Measurements from ENCODE around the gene R3HDM4. TPM values are rescaled to one million over a fixed set of nuclear protein-coding genes. Genes with fewer than 3 reads are reported as not detected.

The R3HDM4 gene
- total RNA-seq, 2 donors from 2014 or later = 19.5 to 30.4 TPM

DNA sequence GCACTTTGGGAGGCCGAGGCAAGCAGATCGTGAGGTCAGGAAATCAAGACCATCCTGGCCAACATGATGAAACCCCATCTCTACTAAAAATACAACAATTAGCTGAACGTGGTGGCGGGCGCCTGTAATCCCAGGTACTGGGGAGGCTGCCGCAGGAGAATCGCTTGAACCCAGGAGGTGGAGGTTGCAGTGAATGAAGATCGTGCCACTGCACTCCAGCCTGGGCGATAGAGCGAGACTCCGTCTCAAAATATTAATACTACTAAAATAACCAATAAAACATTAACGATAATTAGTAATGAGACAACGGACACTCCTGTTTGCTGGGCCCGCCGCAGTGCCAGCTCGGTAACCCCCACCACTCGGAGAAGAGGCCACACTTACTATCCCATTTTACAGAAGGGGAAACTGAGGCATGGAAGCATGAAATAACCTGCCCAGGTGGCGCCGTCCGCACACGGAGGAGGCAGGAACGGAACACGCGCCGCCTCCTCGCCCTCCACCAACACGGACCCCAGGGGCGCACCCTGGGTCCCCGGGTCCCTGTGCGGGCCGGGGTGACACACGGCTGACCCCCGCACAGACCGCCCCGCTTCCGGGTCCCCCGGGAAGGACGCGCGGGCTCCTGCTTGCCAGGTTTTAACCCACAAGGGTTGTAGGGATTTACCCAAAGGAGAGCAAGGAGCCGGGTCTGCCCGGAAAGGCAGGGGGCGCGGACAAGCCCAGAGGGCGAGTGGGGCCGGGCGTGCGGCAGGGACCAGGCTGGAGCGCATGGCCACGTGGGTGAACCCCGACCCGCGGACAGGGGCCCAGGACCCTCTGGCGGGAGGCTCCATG, 1.6 kb downstream of the R3HDM4 start:
- no peaks in the 10 kb centered on the region for H3K27me3 ChIP-seq
- peaks cover 0 to 7% of the 10 kb centered on the region in 2 donors for H3K4me1 ChIP-seq
- H3K4me3 ChIP-seq = no peak overlapping the region
- no peaks in the 10 kb centered on the region for H3K9me3 ChIP-seq
- DNase-seq (ENCODE audit: low spot score) = no peak
- no peaks in the 10 kb centered on the region for H3K36me3 ChIP-seq
- TF ChIP-seq, protein P1, sequence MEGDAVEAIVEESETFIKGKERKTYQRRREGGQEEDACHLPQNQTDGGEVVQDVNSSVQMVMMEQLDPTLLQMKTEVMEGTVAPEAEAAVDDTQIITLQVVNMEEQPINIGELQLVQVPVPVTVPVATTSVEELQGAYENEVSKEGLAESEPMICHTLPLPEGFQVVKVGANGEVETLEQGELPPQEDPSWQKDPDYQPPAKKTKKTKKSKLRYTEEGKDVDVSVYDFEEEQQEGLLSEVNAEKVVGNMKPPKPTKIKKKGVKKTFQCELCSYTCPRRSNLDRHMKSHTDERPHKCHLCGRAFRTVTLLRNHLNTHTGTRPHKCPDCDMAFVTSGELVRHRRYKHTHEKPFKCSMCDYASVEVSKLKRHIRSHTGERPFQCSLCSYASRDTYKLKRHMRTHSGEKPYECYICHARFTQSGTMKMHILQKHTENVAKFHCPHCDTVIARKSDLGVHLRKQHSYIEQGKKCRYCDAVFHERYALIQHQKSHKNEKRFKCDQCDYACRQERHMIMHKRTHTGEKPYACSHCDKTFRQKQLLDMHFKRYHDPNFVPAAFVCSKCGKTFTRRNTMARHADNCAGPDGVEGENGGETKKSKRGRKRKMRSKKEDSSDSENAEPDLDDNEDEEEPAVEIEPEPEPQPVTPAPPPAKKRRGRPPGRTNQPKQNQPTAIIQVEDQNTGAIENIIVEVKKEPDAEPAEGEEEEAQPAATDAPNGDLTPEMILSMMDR (IDR thresholded peaks at IDR 0.05) = no peak
- no peak overlapping the region for H3K27ac ChIP-seq

DNA sequence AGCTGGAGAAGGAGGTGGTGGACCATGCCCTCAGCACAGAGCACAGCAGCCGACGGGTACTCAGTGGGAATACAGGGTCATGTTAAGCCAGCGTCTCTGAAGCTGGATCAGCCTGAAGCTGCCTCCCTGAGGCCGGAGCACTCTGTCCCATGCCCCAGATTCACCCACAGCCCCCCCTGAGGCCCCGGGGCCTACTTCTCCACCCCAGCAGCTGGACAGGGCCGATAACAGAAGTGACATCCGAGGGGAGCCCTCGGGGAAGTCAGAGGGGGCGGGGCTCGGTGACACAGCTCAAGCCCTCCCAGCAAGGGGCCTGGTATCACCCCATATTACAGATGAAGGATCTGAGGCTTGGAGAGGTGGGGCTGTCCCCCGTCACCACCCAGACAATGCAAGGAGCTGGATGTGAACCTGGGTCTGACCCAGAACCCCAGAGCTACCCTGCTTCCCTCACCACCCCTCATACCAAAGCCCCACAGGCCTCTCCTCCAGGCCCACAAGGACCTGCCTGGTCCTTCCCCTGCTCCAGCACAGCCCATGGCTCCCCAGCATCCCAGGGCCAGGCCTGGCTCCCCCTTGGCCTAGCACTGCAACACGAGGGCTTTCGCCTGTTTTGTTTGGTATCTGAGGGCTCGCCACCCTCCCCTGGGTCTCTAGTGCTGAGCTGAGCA, 5.7 kb downstream of the R3HDM4 start:
- H3K4me1 ChIP-seq = no peaks in the 10 kb centered on the region
- no peaks in the 10 kb centered on the region for H3K36me3 ChIP-seq
- H3K27ac ChIP-seq = no peak overlapping the region
- DNase-seq (ENCODE audit: low spot score) = no peak
- TF ChIP-seq, protein P1 (IDR thresholded peaks at IDR 0.05) = no peak
- no peak overlapping the region for H3K4me3 ChIP-seq
- H3K9me3 ChIP-seq = no peaks in the 10 kb centered on the region
- H3K27me3 ChIP-seq = no peaks in the 10 kb centered on the region

DNA sequence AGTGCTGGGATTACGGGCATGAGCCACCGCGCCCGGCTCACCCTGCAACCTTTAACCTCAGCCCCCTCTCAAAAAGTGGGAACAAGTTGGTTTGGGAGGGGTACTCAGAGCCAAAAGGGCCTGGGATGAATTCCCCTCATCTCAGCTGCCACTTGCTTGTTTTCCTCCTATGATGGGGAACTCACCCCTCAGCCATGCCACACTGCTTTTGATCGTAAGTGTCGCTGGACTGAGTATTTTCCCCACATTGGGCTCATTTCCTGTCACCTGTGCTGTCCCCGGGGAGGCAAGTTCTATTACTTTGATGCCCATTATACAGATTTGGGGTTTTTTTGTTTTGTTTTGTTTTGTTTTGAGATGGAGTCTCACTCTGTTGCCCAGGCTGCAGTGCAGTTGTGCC, 6.5 kb downstream of the R3HDM4 start:
- H3K4me1 ChIP-seq = no peaks in the 10 kb centered on the region
- H3K27me3 ChIP-seq = no peaks in the 10 kb centered on the region
- no peak overlapping the region for H3K4me3 ChIP-seq
- H3K36me3 ChIP-seq = no peaks in the 10 kb centered on the region
- no peaks in the 10 kb centered on the region for H3K9me3 ChIP-seq
- TF ChIP-seq, protein P1 (IDR thresholded peaks at IDR 0.05) = no peak
- no peak overlapping the region for H3K27ac ChIP-seq
- no peak for DNase-seq (ENCODE audit: low spot score)

DNA sequence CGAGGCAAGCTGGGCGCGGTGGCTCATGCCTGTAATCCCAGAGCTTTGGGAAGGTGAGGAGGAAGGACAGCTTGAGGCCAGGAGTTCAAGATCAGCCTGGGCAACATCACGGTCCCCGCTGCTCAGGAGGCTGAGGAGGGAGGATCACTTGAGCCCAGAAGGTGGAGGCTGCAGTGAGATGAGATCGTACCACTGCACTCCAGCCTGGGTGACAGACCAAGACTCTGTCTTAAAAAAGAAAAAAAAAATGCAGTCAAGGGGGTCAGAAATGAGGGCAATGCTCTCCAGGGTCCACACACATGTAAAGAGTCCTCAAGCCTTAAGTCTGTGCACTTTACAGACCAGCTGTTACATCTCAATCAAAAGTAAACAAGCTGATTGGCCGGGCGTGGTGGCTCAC, 8.5 kb downstream of the R3HDM4 start:
- DNase-seq (ENCODE audit: low spot score) = no peak
- Histone ChIP-seq H3K4me3 (no peak overlapping the region), H3K9me3 (no peaks in the 10 kb centered on the region), H3K36me3 (peaks cover 4% of the 10 kb centered on the region), H3K4me1 (no peaks in the 10 kb centered on the region), H3K27ac (no peak overlapping the region), H3K27me3 (no peaks in the 10 kb centered on the region)
- TF ChIP-seq, protein P1 (IDR thresholded peaks at IDR 0.05) = no peak

DNA sequence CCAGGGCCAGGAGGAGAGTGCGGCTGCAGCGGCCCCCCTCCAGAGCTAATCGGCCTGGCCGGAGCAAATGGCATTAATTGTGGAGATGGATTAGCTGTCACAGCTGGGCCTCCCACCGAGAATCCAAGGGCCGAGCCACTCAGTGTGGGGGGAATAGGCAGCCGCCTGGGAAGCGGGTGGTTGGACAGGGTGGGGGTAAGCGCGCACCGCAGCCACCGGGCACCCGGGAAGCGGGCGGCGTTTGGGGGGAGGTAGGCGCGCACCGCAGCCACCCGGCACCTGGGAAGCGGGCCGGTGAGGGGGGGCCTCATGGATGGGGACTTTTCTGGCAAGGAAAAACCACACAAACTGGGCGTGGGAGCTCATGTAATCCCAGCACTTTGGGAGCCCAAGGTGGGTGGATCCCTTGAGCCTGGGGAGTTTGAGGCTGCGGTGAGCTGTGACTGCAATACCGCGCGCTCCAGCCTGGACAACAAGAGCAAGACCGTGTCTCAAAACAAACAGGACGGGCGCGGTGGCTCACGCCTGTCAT, 9.7 kb downstream of the R3HDM4 start:
- Histone ChIP-seq H3K27me3 (no peaks in the 10 kb centered on the region), H3K9me3 (no peaks in the 10 kb centered on the region), H3K36me3 (peaks cover 10% of the 10 kb centered on the region), H3K4me3 (no peak overlapping the region), H3K27ac (no peak overlapping the region), H3K4me1 (no peaks in the 10 kb centered on the region)
- DNase-seq (ENCODE audit: low spot score) = no peak
- TF ChIP-seq, protein P1 (IDR thresholded peaks at IDR 0.05) = no peak

Measured in right atrium auricular region (tissue), 2 donors.